ENCODE results near the gene ADAM15. TPM values are rescaled to one million over a fixed set of nuclear protein-coding genes. Genes with fewer than 3 reads are reported as not detected.

The ADAM15 gene
- total RNA-seq, 1 donor from 2014 or later = 11.3 TPM

DNA sequence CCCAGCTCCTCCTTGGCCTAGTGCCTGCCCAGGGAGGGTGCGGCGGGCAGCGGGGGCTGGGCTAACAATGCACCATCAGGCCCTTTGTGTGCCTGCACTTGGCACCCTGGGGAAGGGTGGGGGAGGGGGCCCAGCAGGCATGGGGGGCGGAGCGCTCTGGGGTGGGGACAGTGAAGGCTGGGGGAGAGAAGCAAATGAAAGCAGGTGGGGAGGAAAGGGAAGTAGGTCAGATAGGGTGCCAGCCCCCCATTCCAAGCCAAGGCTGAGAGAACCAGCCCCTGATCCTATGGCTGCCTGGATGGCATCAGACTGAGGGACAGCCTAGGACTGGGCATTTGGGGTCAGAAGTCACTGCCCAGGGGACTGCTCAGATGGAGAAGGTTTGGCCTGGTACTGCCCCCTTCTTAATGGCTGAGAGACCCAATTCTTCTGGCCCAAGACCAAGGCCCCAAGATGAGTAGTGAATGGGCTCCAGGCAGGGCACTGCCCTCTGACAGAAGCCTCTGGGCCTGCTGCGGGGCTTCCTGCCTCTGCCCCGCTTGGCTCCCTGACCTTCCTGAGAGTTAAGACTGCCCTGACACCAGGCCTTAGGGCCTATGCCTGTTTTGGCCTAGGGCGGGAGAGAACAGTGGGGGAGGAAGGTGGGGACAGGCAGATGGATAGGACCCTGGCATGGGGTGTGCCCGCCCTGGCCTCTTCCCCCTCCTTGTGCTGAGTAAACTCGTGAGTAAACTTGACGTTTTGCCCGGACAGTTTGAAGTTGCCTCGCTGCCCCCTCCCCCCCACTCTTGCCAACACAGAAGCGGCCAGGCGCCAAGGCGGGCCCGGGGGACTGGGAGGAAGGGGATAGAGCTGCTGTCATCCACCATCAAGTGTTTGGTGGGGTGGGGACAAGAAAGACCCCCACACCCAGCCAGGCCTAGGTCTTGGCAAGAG, 45.8 kb upstream of the ADAM15 start:
- Mint-ChIP-seq H3K4me1 (peaks cover 67% of the 10 kb centered on the region), H3K27ac (peak overlapping the region; percentile 88), H3K4me3 (peak overlapping the region; percentile 90), H3K36me3 (ENCODE audit: low read depth) (peaks cover 11% of the 10 kb centered on the region), H3K27me3 (no peaks in the 10 kb centered on the region), H3K9me3 (no peaks in the 10 kb centered on the region)
- ChIA-PET POLR2A (interaction anchor here (0.6 to 7.2 kb wide), 6 partner anchors 10 to 50 kb away, joined by 4 to 85 read pairs (median 14); partner anchors contain the start of genes CKS1B and FLAD1), CTCF (interaction anchor here (0.6 to 1.9 kb wide), 3 partner anchors 12 to 61 kb away, joined by 3 to 11 read pairs (median 6); no protein-coding TSS in a partner anchor)
- TF ChIP-seq, protein P1, sequence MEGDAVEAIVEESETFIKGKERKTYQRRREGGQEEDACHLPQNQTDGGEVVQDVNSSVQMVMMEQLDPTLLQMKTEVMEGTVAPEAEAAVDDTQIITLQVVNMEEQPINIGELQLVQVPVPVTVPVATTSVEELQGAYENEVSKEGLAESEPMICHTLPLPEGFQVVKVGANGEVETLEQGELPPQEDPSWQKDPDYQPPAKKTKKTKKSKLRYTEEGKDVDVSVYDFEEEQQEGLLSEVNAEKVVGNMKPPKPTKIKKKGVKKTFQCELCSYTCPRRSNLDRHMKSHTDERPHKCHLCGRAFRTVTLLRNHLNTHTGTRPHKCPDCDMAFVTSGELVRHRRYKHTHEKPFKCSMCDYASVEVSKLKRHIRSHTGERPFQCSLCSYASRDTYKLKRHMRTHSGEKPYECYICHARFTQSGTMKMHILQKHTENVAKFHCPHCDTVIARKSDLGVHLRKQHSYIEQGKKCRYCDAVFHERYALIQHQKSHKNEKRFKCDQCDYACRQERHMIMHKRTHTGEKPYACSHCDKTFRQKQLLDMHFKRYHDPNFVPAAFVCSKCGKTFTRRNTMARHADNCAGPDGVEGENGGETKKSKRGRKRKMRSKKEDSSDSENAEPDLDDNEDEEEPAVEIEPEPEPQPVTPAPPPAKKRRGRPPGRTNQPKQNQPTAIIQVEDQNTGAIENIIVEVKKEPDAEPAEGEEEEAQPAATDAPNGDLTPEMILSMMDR (IDR thresholded peaks at IDR 0.05) = no peak
- intact Hi-C loops (cut with micrococcal nuclease) = loop anchor here (1.0 kb wide), 1 partner anchor 12 kb away; no protein-coding TSS in a partner anchor
- DNase-seq (no peak), ATAC-seq (ENCODE audit: low read depth) (no peak)

DNA sequence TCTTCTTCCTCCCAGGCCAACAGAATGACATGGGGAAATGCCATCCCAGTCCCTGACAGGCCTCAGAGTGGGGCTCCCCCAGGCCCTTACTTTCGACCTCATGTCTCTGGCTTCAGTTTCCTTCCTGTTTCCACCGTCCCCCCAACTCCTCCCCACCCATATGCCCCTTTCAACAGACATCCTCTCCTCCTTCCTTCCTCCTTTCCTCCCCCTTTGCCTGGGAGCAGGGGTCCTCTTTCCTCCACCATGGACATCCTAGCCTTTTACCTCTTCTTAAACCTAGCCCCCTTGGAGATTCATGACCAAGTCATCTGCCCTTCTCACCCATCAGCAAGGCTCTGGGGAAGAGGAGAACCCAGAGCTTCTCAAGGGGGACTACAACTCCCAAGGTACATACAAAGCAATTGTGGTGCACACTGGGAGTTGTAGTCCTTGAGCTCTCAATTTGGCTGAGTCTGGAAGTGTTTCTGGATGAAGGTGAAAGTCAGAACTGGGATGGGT, 44.5 kb upstream of the ADAM15 start:
- Mint-ChIP-seq H3K4me1 (peaks cover 78% of the 10 kb centered on the region), H3K27me3 (no peaks in the 10 kb centered on the region), H3K36me3 (ENCODE audit: low read depth) (peaks cover 14% of the 10 kb centered on the region), H3K4me3 (peak overlapping the region; percentile 75), H3K9me3 (no peaks in the 10 kb centered on the region), H3K27ac (peak overlapping the region; percentile 88)
- no peak for DNase-seq
- ChIA-PET POLR2A (interaction anchor here (0.6 to 2.4 kb wide), 8 partner anchors 9 to 70 kb away, joined by 3 to 17 read pairs (median 6); partner anchors contain the start of genes CKS1B, FLAD1 and PMVK), CTCF (interaction anchor here (0.6 to 1.9 kb wide), 4 partner anchors 10 to 62 kb away, joined by 3 to 11 read pairs (median 3); partner anchors contain the start of gene LENEP)
- TF ChIP-seq, protein P1 (IDR thresholded peaks at IDR 0.05) = no peak
- ATAC-seq (ENCODE audit: low read depth) = peak; percentile 29
- intact Hi-C loops (cut with micrococcal nuclease) = loop anchor here (1.0 kb wide), 1 partner anchor 11 kb away; no protein-coding TSS in a partner anchor

DNA sequence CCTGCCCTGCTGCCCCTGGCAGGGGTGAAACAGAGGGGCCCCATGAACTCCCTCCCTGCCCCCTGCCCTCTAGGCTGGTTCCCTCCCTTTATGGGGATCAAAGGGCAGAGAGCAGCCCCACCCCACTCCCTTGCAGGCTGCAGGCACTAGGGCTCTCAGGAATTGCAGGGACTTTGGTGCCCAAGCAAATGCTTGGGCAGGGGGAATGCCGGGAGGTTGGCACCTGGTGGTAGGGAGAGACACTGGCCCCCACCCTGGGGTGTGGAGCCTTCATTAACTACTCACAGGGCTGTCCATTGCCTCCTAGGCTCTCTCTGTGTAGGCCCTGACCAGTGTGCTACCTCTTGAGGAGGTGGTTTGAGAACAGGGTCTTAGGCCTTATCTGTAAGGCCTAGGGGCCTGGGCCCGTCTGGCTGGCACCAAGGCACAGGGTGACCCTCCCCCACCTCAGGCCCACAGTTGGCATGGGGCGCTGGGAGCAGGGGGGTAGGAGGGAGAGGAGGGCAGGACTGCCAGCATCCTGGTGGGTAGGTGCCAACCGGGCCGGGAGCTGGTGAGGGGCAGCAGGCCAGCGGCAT, 43.8 kb upstream of the ADAM15 start:
- ChIA-PET CTCF (interaction anchor here (1.1 to 1.9 kb wide), 2 partner anchors 10 to 14 kb away, joined by 3 to 11 read pairs; partner anchors contain the start of gene LENEP), POLR2A (interaction anchor here (0.6 to 2.4 kb wide), 9 partner anchors 8 to 71 kb away, joined by 3 to 17 read pairs (median 5); partner anchors contain the start of genes CKS1B, FLAD1 and PMVK)
- DNase-seq (no peak), ATAC-seq (ENCODE audit: low read depth) (no peak)
- Mint-ChIP-seq H3K36me3 (ENCODE audit: low read depth) (peaks cover 11% of the 10 kb centered on the region), H3K27me3 (no peaks in the 10 kb centered on the region), H3K4me1 (peaks cover 84% of the 10 kb centered on the region), H3K27ac (no peak overlapping the region), H3K4me3 (no peak overlapping the region), H3K9me3 (no peaks in the 10 kb centered on the region)
- intact Hi-C loops (cut with micrococcal nuclease) = no loop called here
- TF ChIP-seq, protein P1 (IDR thresholded peaks at IDR 0.05) = no peak

DNA sequence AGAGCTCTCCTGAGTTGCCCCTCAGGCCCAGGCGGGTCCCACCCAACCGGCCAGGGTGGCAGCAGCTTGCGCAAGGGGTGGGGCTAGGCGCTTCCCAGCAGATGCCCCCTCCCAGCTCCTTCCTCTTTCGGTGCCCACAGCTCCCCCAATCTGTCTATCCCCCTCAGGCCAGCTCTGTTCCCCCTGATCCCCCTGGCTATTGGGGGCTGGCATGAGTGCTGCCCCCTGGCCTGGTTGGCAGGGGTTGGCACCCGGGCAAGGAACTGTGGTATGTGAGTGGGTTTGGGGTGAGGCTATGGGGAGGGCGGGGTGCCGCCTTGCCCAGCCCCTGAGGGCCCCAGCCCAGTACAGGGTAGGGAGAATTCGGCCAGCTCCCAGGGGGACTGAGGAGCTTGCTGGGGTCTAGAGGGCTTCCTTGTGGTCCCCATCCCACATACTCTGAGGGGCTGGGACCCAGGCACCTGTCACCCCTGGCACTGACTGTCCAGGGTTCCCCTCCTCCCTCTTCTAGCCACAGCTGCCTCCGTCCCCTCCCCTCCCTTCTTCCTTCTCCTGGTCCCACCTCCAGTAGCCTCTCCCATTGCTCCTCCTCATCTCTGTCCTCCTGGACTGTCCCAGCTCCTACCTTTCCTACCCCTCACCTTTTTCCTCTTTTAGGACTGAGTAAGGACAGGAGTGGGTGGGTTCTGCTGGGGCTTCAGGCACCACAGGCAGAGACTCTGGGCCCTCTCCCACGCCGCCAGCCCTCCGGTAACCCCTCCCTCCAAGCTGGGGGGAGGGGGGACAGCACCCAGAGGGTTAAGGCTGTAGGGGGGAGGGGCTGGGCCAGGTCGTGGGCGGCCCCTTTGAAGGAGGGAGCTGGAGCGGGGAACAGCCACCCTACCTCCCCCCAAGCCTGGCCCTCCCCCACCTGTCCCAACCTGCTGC, 42.8 kb upstream of the ADAM15 start:
- intact Hi-C loops (cut with micrococcal nuclease) = no loop called here
- Mint-ChIP-seq H3K27me3 (no peaks in the 10 kb centered on the region), H3K36me3 (ENCODE audit: low read depth) (peaks cover 8% of the 10 kb centered on the region), H3K4me1 (peaks cover 93% of the 10 kb centered on the region), H3K9me3 (no peaks in the 10 kb centered on the region), H3K27ac (no peak overlapping the region), H3K4me3 (no peak overlapping the region)
- ATAC-seq (ENCODE audit: low read depth) = no peak
- DNase-seq = no peak
- TF ChIP-seq, protein P1 (IDR thresholded peaks at IDR 0.05) = no peak
- CTCF ChIA-PET = interaction anchor here (1.1 kb wide), 1 partner anchor 15 kb away, joined by 3 read pairs; the partner anchor contains the start of gene LENEP
- POLR2A ChIA-PET = interaction anchor here (1.1 to 2.4 kb wide), 3 partner anchors 9 to 72 kb away, joined by 3 to 17 read pairs (median 5); partner anchors contain the start of genes CKS1B and PMVK

Data from activated B cell treated with CpG ODN at 0.5 μM for 24 hours (primary cell).